H1 (cell line): ENCODE measurements around the gene COPS6. TPM values are rescaled to one million over a fixed set of nuclear protein-coding genes. Genes with fewer than 3 reads are reported as not detected.

Experiments
- CTCF ChIA-PET: fragments of 300-600 bp; sonication (Branson Sonifier 250); formaldehyde crosslinking; loops from one replicate; lab custom pipeline; 2021; ENCODE audit not compliant: partially characterized antibody; lab: Charles Lee
- POLR2A ChIA-PET: fragments of 300-600 bp; sonication (Branson Sonifier 250); formaldehyde crosslinking; loops from one replicate; lab custom pipeline; 2021; ENCODE audit warnings: inconsistent platforms; ENCODE audit not compliant: partially characterized antibody; lab: Charles Lee
- DNase-seq, 2 experiments: peaks; one replicate each; pipeline versions ENCODE4 v3.0.0 to v3.0.0-alpha.2; 2010 to 2022; ENCODE audit warnings: low spot score in 2 of 2, low read depth in 1 of 2, mixed read lengths in 1 of 2
- FAIRE-seq: peaks from 2 replicates; lab custom pipeline; 2011; peaks lifted over from hg19 to GRCh38; lab: Jason Lieb, UNC
- H2AFZ ChIP-seq: 2 replicates; pipeline ENCODE4 v1.8.1; 2012; ENCODE audit warnings: low read length, inconsistent platforms
- H2AK5ac ChIP-seq: 2 replicates; pipeline ENCODE4 v1.6.1; 2013; ENCODE audit warnings: low read depth, low read length
- H2BK120ac ChIP-seq: replicated peaks from 2 replicates; pipeline ENCODE3; 2013; ENCODE audit warnings: low read depth, low read length, inconsistent platforms
- H2BK12ac ChIP-seq: 2 replicates; pipeline ENCODE4 v1.6.1; 2013; ENCODE audit warnings: low read depth, low read length
- H2BK15ac ChIP-seq: 2 replicates; pipeline ENCODE4 v1.6.1; 2013; ENCODE audit warnings: low read length
- H2BK20ac ChIP-seq: 2 replicates; pipeline ENCODE4 v1.6.1; 2013; ENCODE audit warnings: low read length
- H2BK5ac ChIP-seq: 2 replicates; pipeline ENCODE4 v1.6.1; 2013; ENCODE audit warnings: low read depth, low read length
- H3K14ac ChIP-seq: 2 replicates; pipeline ENCODE4 v1.6.1; 2013; ENCODE audit warnings: inconsistent platforms; ENCODE audit not compliant: insufficient read length
- H3K18ac ChIP-seq: 2 replicates; pipeline ENCODE4 v1.6.1; 2013; ENCODE audit warnings: low read length; ENCODE audit errors: extremely low read depth
- H3K23ac ChIP-seq: 2 replicates; pipeline ENCODE4 v1.6.1; 2013; ENCODE audit warnings: inconsistent platforms; ENCODE audit not compliant: insufficient read length
- H3K23me2 ChIP-seq: 2 replicates; pipeline ENCODE4 v1.6.1; 2013; ENCODE audit warnings: low read depth, low read length
- H3K27ac ChIP-seq: 2 replicates; pipeline ENCODE4 v1.6.1; 2011; ENCODE audit warnings: low read depth, low read length, inconsistent platforms
- H3K27me3 ChIP-seq, 4 experiments: replicated peaks in 1 of 4; 1 replicate in 1 of 4; 2 replicates in 3 of 4; pipeline versions ENCODE4 v1.6.1 to v1.8.1; 2011 to 2013; ENCODE audit warnings: low read length in 3 of 4, mild to moderate bottlenecking in 3 of 4, inconsistent platforms in 2 of 4, mixed read lengths in 2 of 4, moderate library complexity in 1 of 4; ENCODE audit not compliant: control insufficient read depth in 3 of 4, insufficient read depth in 3 of 4; ENCODE audit errors: extremely low read depth in 1 of 4
- H3K36me3 ChIP-seq, 4 experiments: 2 replicates each; pipeline versions ENCODE4 v1.6.1 to v1.8.1; 2011 to 2013; ENCODE audit warnings: mild to moderate bottlenecking in 4 of 4, low read length in 3 of 4, moderate library complexity in 2 of 4, control low read depth in 1 of 4, inconsistent platforms in 1 of 4; ENCODE audit not compliant: insufficient read depth in 4 of 4, control insufficient read depth in 2 of 4
- H3K4ac ChIP-seq: replicated peaks from 2 replicates; pipeline ENCODE3; 2013; ENCODE audit warnings: low read length, low read depth, mixed read lengths, inconsistent platforms; ENCODE audit not compliant: insufficient read length
- H3K4me1 ChIP-seq, 4 experiments: replicated peaks in 1 of 4; 1 replicate in 1 of 4; 2 replicates in 3 of 4; pipeline versions ENCODE4 v1.6.1 to v1.8.1; 2011 to 2013; ENCODE audit warnings: low read length in 3 of 4, inconsistent platforms in 2 of 4, mixed read lengths in 1 of 4; ENCODE audit not compliant: insufficient read depth in 4 of 4, control insufficient read depth in 3 of 4
- H3K4me2 ChIP-seq, 2 experiments: 2 replicates each; pipeline versions ENCODE4 v1.6.1 to v1.8.1; 2011 to 2013; ENCODE audit warnings: low read depth in 2 of 2, low read length in 2 of 2, control low read depth in 1 of 2, inconsistent platforms in 1 of 2, mild to moderate bottlenecking in 1 of 2; ENCODE audit not compliant: insufficient read depth in 1 of 2
- H3K4me3 ChIP-seq, 4 experiments: fragments of 200-600, 300-600 bp in 1 of 4; sonication (generic), shearing (Covaris generic), sonication (Bioruptor Twin) in 1 of 4; 2 replicates each; pipeline versions ENCODE4 v1.5.1 to v1.8.1; 2011 to 2016; ENCODE audit warnings: low read length in 4 of 4, low read depth in 3 of 4, control low read depth in 2 of 4, inconsistent platforms in 2 of 4, mild to moderate bottlenecking in 2 of 4, mixed read lengths in 1 of 4, moderate library complexity in 1 of 4; ENCODE audit not compliant: insufficient read depth in 2 of 4; ENCODE audit errors: extremely low read depth in 1 of 4
- H3K56ac ChIP-seq: replicated peaks from 2 replicates; pipeline ENCODE3; 2013; ENCODE audit warnings: low read depth, mild to moderate bottlenecking, mixed read lengths, low read length, inconsistent platforms; ENCODE audit not compliant: insufficient read length
- H3K79me1 ChIP-seq: 2 replicates; pipeline ENCODE4 v1.6.1; 2013; ENCODE audit warnings: low read depth, low read length, control low read depth
- H3K79me2 ChIP-seq, 2 experiments: 2 replicates each; pipeline versions ENCODE4 v1.6.1 to v1.8.1; 2012 to 2013; ENCODE audit warnings: low read length in 2 of 2, mild to moderate bottlenecking in 2 of 2, inconsistent platforms in 1 of 2; ENCODE audit not compliant: insufficient read depth in 2 of 2, control insufficient read depth in 1 of 2
- H3K9ac ChIP-seq, 4 experiments: replicated peaks in 1 of 4; 1 replicate in 1 of 4; 2 replicates in 3 of 4; pipeline versions ENCODE4 v1.6.1 to v1.8.1; 2011 to 2013; ENCODE audit warnings: low read depth in 3 of 4, low read length in 3 of 4, control low read depth in 2 of 4, mild to moderate bottlenecking in 2 of 4, moderate library complexity in 2 of 4, inconsistent platforms in 1 of 4; ENCODE audit errors: extremely low read depth in 1 of 4
- H3K9me3 ChIP-seq, 2 experiments: 2 replicates each; pipeline versions ENCODE4 v1.6.1 to v1.8.1; 2012 to 2013; ENCODE audit warnings: mild to moderate bottlenecking in 2 of 2, moderate library complexity in 2 of 2, control low read depth in 1 of 2, inconsistent platforms in 1 of 2, low read depth in 1 of 2, low read length in 1 of 2, mixed read lengths in 1 of 2; ENCODE audit not compliant: insufficient read depth in 2 of 2
- H4K20me1 ChIP-seq, 2 experiments: replicated peaks in 1 of 2; 2 replicates each; pipeline versions ENCODE3 to v1.8.1; 2011 to 2013; ENCODE audit warnings: inconsistent platforms in 2 of 2, low read length in 2 of 2, mild to moderate bottlenecking in 1 of 2; ENCODE audit not compliant: insufficient read depth in 2 of 2, control insufficient read depth in 1 of 2
- H4K5ac ChIP-seq: 2 replicates; pipeline ENCODE4 v1.6.1; 2013; ENCODE audit warnings: low read length, low read depth, mixed read lengths, inconsistent platforms; ENCODE audit not compliant: insufficient read length
- H4K8ac ChIP-seq: 2 replicates; pipeline ENCODE4 v1.8.0; 2013; ENCODE audit warnings: mild to moderate bottlenecking, moderate library complexity, low read length, inconsistent platforms; ENCODE audit not compliant: insufficient read depth; ENCODE audit errors: extremely low read depth
- H4K91ac ChIP-seq: replicated peaks from 2 replicates; pipeline ENCODE3; 2013; ENCODE audit warnings: low read length, mixed read lengths, inconsistent platforms; ENCODE audit not compliant: insufficient read length
- CBX5 ChIP-seq: fragments of 300-800, 300-1000 bp; sonication (generic); IDR thresholded peaks from 2 replicates; pipeline ENCODE4 v1.7.1; 2016; ENCODE audit warnings: antibody characterized with exemption, low read length, low read depth
- GTF2F1 ChIP-seq: IDR thresholded peaks from 2 replicates; pipeline ENCODE4 v1.6.1; 2012; ENCODE audit warnings: low read depth, low read length, improper control_type of control experiment, borderline replicate concordance
- HDAC6 ChIP-seq: IDR thresholded peaks from one replicate; pipeline ENCODE4 v1.7.1; 2012; ENCODE audit warnings: low read depth, mild to moderate bottlenecking, inconsistent platforms, low read length, moderate library complexity
- NRF1 ChIP-seq: IDR thresholded peaks from 2 replicates; pipeline ENCODE4 v1.6.1; 2011; ENCODE audit warnings: mild to moderate bottlenecking, low read depth, low read length, improper control_type of control experiment
- POLR2AphosphoS5 ChIP-seq: IDR thresholded peaks from 2 replicates; pipeline ENCODE4 v1.6.1; 2011; ENCODE audit warnings: low read depth, low read length
- RBBP5 ChIP-seq: IDR thresholded peaks from 2 replicates; pipeline ENCODE4 v1.7.1; 2012; ENCODE audit warnings: low read depth, mild to moderate bottlenecking, inconsistent platforms, low read length, moderate library complexity, borderline replicate concordance
- RFX5 ChIP-seq: IDR thresholded peaks from 2 replicates; pipeline ENCODE4 v1.6.1; 2011; ENCODE audit warnings: low read depth, low read length, improper control_type of control experiment, borderline replicate concordance
- SIRT6 ChIP-seq: IDR thresholded peaks from one replicate; pipeline ENCODE4 v1.7.1; 2012; ENCODE audit warnings: low read length, inconsistent platforms
- SUZ12 ChIP-seq: fragments of 200-600 bp; sonication (generic); IDR thresholded peaks from 2 replicates; pipeline ENCODE4 v1.6.1; 2012; ENCODE audit warnings: mild to moderate bottlenecking, inconsistent platforms, low read length, moderate library complexity, mixed read lengths
- USF2 ChIP-seq: IDR thresholded peaks from 2 replicates; pipeline ENCODE4 v1.6.1; 2011; ENCODE audit warnings: low read length, improper control_type of control experiment
- WGBS, 2 experiments: shearing (Covaris generic) in 1 of 2; methylation state at CpG; one replicate each; pipeline versions ENCODE4 v1.1.6 to v1.1.7; 2013 to 2015; ENCODE audit warnings: low lambda C conversion rate in 2 of 2, mixed read lengths in 2 of 2, inconsistent platforms in 1 of 2, low coverage in 1 of 2, missing lambda C conversion rate in 1 of 2; ENCODE audit not compliant: insufficient replicate concordance in 2 of 2, insufficient coverage in 1 of 2, insufficient read length in 1 of 2; ENCODE audit errors: extremely low coverage in 1 of 2, missing lambda C conversion rate in 1 of 2; 5-methylcytosine and 5-hydroxymethylcytosine counted together
- polyA plus RNA-seq, 7 experiments: library from polyadenylated mRNA; depleted of rRNA in 3 of 7; stranded (reverse) in 5 of 7; unstranded in 2 of 7; fragments of >200 nt in 5 of 7; fragments of 200-250 nt in 2 of 7; gene quantifications; 1 replicate in 5 of 7; 2 replicates in 1 of 7; 4 replicates in 1 of 7; pipeline versions ENCODE4 v1.2.1 to v1.2.3, GENCODE V29; 2011 to 2013; ENCODE audit warnings: missing spikeins in 2 of 7, mixed read lengths in 2 of 7
- total RNA-seq: library from RNA; stranded (reverse); fragmentation: NEBNext Ultra II Directional; extraction: Animal tissue kit (Norgen Biotek cat#: 25700); gene quantifications from 2 replicates; pipeline ENCODE4 v1.2.1, GENCODE V29; 2021

Gene COPS6
- total and polyA plus RNA-seq, 2 of the 8 experiments (the other 6 are each of a cell fraction or from before 2014, with no cell fraction given), result 127 to 225 TPM

GRCh38 chr7:100119072-100119969 is 30.6 kb downstream of the COPS6 start, which contains the start of the genes CNPY4 and TAF6:
Gene CNPY4 (plus strand): TSS chr7:100119634. CDS start chr7:100119745, 111 bp downstream.
Gene TAF6 (minus strand): TSS chr7:100119358. CDS start chr7:100114209, 5,149 bp downstream.
- peak within 1 kb of the TSS; percentile 31; the same call in 1 of the 2 replicates for H2BK15ac ChIP-seq
- H4K20me1 ChIP-seq, result peaks cover 0 to 1% of the 10 kb centered on the region in 2 experiments
- H3K23me2 ChIP-seq, result peaks cover 8% of the 10 kb centered on the region
- no peaks in the 10 kb centered on the region for H3K36me3 ChIP-seq
- peak within 1 kb of the TSS; percentile 80 for H2BK12ac ChIP-seq
- H3K9ac ChIP-seq, result peak within 1 kb of the TSS; percentile 87 to 96 (median 88)
- ChIA-PET POLR2A (interaction anchor here (0.5 to 19.1 kb wide), 9 partner anchors 8 to 155 kb away, joined by 3 to 414 read pairs (median 6); partner anchors contain the start of genes AP4M1, GAL3ST4 and MCM7), CTCF (interaction anchor here (1.0 to 1.6 kb wide), 2 partner anchors 11 to 15 kb away, joined by 3 to 10 read pairs; no protein-coding TSS in a partner anchor)
- H4K8ac ChIP-seq, result peak within 1 kb of the TSS; percentile 60
- peak; percentile 89 to 94 for DNase-seq
- no peak within 1 kb of the TSS for H4K91ac ChIP-seq
- H3K23ac ChIP-seq, result no peak within 1 kb of the TSS
- no peak within 1 kb of the TSS for H2BK120ac ChIP-seq
- no peaks in the 10 kb centered on the region for H3K9me3 ChIP-seq
- FAIRE-seq, result no peak
- peak within 1 kb of the TSS; percentile 79; the same call in 1 of the 2 replicates for H2AFZ ChIP-seq
- peak within 1 kb of the TSS; percentile 46 for H2BK5ac ChIP-seq
- H3K4me3 ChIP-seq, result peak within 1 kb of the TSS; percentile 75 to 98 (median 94)
- H3K79me1 ChIP-seq, result 0 out of 2 replicates have a peak, but pooled peaks cover 4% of the 10 kb centered on the region
- H3K56ac ChIP-seq, result peak within 1 kb of the TSS; percentile 42
- H3K27ac ChIP-seq, result peak within 1 kb of the TSS; percentile 88
- no peak within 1 kb of the TSS for H2BK20ac ChIP-seq
- no peak within 1 kb of the TSS for H2AK5ac ChIP-seq
- peak within 1 kb of the TSS; percentile 59 for H4K5ac ChIP-seq
- H3K18ac ChIP-seq, result peak within 1 kb of the TSS; percentile 87
- H3K14ac ChIP-seq, result no peak within 1 kb of the TSS
- H3K79me2 ChIP-seq, result peaks cover 0 to 6% of the 10 kb centered on the region in 2 experiments; a peak in 1 of 4 replicates
- H3K4me1 ChIP-seq, result peaks cover 0 to 5% (median 1%) of the 10 kb centered on the region in 4 experiments; a peak in 4 of 7 replicates
- H3K4me2 ChIP-seq, result peak within 1 kb of the TSS; percentile 74 to 92
- no peak within 1 kb of the TSS for H3K4ac ChIP-seq
- 1% methylated on average over 49 of the region's 49 CpGs; no CpG with 5 or more reads in 1 of the 2 experiments for WGBS, 2 experiments
- no peaks in the 10 kb centered on the region for H3K27me3 ChIP-seq
- TF ChIP-seq SIRT6 (no peak), SUZ12 (no peak), GTF2F1 (no peak), POLR2AphosphoS5 (peak; percentile 44; the same call in 1 of the 2 replicates), RFX5 (no peak), RBBP5 (0 out of 2 replicates have a peak, but pooled peaks have one; percentile 75), HDAC6 (no peak), USF2 (no peak), NRF1 (peak; percentile 87), CBX5 (no peak)
